HG03457 (cell line): Measurements from ENCODE around the gene RHBDD2.
"Not testable (repeated sequence)": the region's sequence is repeated elsewhere in the genome, so short reads cannot be mapped to it uniquely, and the experiment has no call there.

Experiments used
- ATAC-seq: cut with Tn5 transposase; IDR thresholded peaks from one replicate; pipeline ENCODE4 v1.9.1; 2021; ENCODE audit warnings: moderate number of reproducible peaks; ENCODE audit not compliant: unreplicated experiment

Gene RHBDD2

DNA sequence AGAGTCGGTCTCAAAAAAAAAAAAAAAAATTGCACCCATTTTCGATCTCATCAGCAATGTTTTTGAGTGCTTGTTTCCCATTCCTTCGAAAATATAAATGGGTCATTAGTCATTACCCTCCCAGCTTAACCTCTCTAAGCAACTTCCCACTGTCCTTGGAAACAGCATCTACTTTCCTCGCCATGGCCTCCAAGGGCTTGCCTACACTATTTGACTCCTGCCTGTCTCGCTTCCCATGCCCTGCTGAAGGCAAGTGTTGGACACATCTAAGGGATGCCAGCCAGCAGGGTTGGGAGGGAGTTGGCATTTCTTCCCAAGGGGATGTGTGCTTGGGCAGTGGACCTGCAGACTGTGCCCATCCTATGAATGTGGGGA is 12.7 kb upstream of the RHBDD2 start:
- no peak for ATAC-seq

DNA sequence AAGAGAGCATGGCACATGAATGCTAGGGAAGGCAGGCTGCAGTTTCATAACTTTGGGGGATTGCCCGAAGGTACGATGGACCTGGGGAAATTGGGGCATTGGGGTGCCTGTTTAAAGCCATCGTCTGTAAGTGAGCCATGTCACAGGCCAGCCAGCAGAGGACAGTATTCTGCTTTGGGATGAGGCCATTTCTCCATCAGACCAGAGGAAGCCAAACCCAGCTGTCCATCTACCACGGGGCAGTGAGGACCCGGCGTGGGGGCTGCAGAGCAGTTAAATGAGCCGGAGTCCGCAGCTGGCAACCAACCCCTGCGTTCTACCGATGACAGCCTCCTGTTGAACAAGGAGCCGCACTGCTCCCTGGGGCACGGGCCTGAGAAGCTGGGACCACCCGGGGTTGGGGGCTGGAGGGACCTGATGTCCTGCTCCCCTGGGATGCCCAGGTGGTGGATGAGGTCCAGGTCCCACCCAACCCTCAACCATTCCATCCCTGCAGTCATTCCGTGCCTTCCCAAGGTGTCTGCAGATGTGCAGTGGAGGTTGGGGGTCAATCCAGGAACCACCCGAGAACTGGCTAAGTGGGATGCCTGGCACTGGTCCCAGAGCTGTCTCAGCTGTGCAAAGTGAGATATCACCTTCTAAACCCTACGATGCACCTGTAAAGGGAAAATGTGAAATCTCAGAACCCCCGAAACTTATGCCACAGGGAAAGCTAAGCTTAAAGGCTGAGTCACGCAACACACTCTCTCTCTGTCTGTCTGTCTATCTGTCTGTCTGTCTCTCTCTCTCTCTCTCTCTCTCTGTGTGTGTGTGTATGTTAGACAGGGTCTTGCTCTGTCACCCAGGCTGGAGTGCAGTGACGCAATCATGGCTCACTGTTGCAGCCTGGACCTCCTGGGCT is 12.1 kb upstream of the RHBDD2 start:
- ATAC-seq, result no peak

DNA sequence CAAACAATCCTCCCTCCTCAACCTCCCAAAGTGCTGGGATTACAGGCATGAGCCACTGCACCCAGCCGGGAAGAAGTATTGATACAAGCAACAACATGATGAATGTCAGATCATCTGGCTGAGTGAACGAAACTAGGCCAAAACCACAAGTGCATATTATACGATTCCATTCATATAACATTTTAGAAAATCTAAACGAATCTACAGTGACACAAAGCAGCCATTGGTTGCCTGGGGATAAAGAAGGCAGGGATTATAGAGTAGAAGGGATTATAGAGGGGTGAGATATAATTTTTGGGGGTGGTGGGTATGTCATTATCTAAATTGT is 11.5 kb upstream of the RHBDD2 start:
- ATAC-seq, result no peak

DNA sequence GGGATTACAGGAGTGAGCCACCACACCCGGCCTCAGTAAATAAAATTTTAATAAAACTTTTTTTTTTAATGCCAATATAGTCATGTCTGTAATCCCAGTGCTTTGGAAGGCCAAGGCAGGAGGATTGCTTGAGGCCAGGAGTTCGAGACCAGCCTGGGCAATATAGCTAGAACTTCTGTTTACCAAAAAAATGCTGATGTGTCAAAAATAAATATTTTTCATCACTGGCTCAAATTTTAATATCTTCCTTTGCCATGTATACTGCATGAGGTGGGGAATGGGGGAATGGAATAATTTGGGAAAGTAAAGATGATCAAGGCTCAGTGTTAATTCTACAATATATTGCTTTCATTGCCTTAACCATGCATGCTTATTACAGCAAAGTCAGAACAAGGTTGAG is 10.7 kb upstream of the RHBDD2 start:
- ATAC-seq, result no peak

DNA sequence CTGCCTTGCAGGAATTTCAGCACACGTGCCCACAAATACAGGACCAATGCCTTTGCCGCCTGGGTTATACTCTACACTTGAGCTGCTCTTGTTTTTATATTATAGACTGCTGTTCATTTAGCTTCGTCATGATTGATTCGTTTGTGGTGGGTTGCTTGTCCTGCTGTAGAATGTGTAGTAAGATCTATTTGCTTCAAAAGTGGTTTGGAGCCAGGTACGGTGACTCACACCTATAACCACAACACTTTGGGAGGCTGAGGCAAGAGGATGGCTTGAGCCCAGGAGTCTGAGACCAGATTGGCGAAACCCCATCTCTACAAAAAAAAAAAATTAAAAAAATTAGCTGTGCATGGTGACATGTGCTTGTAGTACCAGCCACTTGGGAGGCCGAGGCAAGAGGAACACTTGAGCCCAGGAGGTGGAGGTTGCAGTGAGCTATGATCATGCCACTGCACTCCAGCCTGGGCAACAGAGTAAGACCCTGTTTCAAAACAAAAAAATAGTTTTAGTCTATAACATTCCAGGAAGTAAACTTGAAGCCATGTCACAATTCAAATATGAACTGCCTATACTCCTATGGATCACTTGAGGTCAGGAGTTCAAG is 9.0 kb upstream of the RHBDD2 start:
- no peak for ATAC-seq

DNA sequence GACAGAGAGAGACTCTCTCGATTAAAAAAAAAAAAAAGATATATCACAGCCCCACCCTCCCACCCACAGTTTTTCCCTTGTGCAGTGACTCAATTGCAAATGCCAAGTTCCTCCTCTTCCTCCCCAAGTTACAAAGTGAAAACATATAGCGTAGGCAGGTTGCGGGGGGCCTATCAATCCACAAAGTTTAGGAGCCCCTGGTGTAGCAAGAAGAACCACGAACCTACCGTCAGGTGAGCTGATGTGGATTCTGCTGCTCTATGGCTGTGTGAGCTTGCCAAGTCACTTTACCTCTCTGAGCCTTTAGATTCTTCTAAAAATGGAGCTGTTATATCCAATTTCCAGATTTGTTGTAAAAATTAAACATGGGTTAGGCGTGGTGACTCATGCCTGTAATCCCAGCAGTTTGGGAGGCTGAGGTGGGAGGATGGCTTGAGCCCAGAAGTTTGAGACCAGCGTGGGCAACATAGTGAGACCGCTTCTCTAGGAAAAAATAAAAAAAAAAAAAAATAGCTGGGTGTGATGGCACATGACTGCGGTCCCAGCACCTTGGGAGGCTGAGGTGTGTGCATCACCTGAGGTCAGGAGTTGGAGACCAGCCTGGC is 8.2 kb upstream of the RHBDD2 start:
- no peak for ATAC-seq

DNA sequence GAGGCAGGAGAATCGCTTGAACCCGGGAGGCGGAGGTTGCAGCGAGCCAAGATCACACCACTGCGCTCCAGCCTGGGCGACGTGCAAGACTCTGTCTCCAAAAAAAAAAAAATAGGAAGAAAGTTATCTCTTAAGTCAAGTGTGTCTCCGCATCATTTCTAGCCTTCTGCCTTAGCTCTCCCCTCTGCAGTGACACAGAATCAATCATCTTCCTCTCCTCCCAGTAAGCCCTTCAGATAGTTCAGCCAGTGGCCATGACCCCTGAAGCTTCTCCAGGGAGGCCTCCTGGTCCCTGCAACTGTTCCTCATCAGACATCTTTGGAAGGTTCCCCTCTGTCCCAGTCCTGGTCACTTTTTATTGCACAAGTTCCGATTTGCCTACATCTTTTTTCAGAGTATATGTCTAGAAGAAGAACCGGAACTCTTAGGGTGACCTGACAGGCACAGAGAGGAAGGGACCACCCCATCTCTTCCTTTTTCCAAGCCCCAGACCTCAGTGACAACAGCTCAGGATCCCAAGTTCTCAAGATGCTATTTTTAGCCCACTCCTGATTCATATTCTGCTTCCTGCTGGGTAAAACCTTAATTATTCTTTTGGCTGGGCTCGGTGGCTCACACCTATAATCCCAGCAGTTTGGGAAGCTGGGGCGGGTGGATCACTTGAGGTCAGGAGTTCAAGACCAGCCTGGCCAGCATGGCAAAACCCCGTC is 6.6 kb upstream of the RHBDD2 start:
- no peak for ATAC-seq

DNA sequence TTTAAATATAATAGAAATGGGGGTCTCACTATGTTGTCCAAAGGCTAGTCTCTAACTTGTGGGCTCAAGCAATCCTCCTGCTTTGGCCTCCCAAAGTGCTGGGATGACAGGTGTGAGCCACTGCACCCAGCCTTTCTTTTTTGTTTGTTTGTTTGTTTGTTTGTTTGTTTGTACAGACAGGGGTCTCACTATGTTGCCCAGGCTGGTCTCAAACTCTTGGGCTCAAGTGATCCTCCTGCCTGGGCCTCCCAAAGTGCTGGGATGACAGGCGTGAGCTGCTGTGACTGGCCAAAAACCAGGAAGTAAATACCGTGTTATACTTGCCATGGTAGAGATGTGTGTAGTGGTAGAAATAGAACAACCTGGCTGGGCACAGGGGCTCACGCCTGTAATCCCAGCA is 4.7 kb upstream of the RHBDD2 start:
- ATAC-seq, result not testable (repeated sequence)

DNA sequence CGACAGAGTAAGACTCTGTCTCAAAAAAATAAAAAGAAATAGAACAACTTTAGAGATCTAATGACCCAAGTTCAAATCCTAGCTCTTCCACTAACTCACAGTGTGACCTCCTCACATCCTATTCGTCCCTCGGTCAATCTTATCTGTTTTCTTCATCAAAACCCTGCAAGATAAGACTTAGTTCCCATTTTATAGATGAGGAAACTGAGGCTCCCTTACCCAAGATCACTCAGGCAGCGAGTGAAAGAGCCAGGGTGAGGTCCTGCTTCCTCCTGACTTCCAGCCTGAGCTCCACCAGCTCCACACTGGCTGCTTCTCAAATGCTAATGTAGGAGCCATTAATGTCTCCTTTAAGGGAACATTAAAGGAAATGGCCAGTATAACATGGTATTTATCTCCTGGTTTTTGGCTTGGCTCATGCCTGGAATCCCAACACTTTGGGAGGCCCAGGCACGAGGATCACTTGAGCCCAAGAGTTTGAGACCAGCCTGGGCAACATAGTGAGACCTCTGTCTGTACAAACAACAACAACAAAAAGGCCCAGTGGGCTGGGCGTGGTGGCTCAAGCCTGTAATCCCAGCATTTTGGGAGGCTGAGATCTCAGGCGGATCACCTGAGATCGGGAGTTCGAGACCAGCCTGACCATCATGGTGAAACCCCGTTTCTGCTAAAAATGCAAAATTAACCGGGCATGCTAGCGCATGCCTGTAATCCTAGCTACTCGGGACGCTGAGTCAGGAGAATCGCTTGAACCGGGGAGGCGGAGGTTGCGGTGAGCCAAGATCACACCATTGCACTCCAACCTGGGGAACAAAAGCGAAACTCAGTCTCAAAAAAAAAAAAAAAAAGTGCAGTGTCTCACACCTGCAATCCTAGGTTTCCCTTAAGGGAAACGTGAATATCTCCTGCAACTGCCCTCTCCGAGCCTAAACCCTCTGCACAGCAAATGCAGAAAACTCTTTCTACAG is 3.4 kb upstream of the RHBDD2 start:
- no peak for ATAC-seq

DNA sequence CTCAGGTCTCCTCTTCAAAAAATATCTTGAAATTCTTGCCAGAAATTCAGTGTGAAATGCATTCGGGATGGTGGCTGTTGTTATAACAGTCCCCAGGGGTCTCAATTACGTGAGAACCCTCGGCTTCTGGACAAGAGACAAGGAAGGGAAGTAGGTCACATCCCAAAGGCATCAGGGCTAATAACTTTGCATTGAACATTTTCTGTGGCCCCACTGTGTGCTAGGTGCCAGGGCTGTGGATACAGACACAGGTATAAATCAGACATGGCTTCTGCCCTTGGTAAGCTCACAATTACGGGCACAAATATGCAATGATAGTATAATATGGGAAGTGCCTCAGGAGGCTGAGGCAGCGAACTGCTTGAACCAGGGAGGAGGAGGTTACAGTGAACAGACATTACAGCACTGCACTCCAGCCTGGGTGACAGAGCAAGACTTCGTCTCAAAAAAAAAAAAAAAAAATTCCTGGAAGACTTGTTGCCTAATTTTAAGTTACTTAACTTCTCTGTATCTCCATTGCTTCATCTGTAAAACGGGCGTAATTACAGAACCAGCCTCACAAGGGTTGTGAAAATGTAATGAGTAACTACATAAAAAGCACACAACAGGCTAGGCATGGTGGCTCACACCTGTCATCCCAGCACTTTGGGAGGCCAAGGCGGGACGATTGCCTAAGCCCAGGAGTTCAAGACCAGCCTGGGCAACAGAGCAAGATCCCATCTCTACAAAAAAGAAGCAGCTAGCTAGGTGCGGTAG is 2.5 kb upstream of the RHBDD2 start:
- no peak for ATAC-seq

DNA sequence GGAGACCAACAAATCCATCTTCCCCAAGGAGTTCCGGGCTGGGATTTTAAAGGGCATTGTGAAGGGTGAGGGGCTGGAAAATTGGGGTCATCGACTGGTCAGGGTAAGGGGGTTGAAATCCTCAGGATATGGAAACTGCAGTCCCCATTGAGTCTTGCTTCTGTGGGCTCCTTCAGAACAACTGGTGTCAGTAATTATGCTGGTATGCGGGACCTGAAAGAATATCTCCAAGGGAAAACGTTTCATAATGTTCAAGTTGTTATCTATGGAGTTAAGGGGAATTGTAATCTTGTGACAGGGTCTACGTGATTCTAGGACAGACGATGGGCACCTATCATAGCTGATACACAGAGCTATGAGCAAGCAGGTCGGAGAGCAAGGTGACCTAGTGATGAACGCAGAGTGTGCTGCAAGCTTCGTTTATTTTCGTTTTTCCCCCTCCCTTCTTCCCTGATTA is 494 bp upstream of the RHBDD2 start:
- peak; percentile 21 for ATAC-seq

DNA sequence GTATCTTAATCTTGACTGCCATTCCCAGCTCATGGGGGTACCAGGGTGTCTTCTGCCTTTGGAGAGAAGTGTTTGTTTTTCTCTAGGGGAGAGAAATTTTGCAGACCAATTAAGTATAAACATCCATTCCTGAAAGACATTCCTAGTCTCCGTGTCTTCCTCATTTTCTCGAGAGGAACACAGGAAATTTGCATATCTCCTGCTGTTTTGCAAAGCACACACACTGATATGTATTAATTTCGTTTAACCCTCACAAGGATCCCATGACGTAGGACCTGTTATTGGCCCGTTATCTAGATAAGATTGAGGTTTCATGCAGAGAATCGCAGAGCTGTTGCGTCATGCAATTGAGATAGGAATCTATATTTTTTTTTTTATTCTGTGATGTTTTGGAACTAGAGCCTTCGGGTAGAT is 944 bp downstream of the RHBDD2 start:
- no peak for ATAC-seq

DNA sequence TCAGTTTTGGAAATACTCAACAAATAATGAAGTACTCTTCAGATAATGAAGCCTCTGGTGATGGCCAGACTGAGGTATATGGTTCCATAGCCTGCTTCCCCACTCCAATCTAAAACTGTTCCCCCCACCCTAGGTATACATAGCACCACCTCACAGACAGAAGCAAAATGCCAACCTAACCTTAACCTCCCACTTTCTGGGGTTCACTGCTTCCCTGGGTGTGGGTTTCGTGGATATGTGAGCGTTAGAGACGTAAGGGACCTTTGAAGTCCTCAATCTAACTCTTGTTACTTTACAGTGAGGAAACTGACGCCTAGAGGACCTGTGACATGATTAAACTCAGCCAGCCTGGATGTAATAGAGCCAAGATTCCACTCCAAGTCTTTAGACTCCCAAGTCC is 1.4 kb downstream of the RHBDD2 start:
- no peak for ATAC-seq

DNA sequence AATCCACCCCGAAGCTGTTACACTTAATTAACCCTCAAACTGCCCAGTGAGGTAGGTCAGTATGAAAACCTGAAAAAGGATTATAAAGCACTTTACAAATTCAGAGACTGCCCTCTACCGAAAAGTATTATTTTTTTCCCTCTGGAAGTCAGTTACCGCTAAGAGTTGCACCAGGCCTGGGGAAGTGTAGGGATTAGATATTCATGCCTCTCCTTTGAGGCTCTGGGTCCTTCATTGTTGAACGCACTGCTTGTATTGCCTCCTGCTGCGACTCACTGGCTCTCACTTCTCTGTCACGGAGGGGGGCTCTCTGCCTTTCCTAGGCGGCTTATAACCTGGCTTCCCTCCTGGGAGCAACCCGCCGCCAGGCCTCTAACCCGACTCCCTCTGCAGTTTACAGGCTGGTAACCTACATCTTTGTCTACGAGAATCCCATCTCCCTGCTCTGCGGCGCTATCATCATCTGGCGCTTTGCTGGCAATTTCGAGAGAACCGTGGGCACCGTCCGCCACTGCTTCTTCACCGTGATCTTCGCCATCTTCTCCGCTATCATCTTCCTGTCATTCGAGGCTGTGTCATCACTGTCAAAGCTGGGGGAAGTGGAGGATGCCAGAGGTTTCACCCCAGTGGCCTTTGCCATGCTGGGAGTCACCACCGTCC is 2.7 kb downstream of the RHBDD2 start:
- ATAC-seq, result no peak

DNA sequence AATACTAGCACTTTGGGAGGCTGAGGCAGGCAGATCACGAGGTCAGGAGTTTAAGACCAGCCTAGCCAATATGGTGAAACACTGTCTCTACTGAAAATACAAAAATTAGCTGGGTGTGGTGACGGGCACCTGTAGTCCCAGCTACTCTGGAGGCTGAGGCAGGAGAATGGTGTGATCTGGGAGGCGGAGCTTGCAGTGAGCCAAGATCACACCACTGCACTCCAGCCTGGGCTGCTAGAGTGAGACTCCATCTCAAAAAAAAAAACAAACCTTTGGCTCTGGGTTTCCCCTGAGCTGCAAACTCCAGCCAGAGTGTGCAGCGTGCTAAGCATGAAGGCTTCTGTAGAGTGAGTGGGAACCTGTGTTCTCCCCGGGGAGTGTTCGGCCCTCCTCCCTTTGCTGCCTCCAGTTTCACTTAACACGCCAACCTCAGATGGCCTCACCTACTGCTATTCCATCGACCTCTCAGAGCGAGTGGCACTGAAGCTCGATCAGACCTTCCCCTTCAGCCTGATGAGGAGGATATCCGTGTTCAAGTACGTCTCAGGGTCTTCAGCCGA is 4.5 kb downstream of the RHBDD2 start:
- ATAC-seq, result not testable (repeated sequence)

DNA sequence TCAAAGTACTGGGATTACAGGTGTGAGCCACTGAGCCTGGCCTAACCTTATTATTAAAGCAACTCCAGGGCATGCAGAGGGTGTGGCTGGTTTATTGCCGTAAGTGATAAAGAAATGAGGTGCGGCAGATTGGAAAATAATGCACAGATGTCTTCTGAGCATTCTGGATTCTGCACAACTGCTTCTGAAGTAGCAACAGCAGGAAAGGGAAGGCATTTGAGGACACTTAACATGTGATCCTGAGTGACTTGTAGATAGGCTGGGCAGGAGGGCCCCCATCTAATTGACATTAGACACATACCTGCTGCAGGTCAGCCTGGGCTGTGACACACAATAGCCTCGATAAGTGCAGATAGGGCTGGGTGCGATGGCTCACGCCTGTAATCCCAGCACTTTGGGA is 5.6 kb downstream of the RHBDD2 start:
- no peak for ATAC-seq

DNA sequence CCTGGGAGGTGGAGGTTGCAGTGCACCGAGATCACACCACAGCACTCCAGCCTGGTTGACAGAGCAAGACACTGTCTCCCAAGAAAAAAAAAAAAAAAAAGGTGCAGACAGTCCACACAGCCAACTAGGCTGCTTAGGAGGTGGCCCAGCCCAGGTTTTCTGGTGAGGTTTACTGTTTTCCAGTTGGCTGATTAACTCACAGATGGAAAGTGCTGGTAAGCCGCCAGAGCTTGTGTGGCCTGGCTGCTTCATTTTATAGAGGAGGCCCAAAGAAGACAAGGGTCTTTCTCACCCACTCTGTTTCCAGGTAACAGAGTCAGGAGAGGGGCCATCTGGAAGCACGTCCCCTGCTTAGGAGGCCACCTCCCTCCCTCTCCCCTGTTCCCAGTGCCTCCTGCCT is 6.2 kb downstream of the RHBDD2 start:
- ATAC-seq, result no peak

DNA sequence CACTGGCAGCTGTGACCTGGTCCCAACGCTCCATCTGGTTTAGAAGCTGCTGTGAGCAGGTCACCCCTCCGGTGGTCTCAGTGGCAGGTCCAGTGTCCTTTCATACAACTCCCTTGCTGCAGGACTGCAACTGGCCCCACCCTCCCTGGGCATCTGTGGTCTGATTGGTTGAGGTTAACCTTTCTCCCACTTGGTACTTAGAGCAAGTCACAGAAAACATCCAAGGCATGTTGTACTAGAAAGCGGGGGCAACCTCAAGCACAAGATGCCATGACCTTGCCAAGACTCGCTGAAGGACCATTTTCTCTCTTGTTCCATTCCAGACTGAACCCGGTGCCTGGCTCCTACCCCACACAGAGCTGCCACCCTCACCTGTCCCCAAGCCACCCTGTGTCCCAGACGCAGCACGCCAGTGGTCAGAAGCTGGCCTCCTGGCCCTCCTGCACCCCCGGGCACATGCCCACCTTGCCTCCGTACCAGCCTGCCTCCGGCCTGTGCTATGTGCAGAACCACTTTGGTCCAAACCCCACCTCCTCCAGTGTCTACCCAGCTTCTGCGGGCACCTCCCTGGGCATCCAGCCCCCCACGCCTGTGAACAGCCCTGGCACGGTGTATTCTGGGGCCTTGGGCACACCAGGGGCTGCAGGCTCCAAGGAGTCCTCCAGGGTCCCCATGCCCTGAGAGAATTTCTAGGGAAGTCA is 9.0 kb downstream of the RHBDD2 start:
- ATAC-seq, result no peak
